Limb (tissue), 2 donors: Measurements from ENCODE around the gene SPATA20.

Experiments used
- DNase-seq, 2 donors: peaks; one replicate each; pipeline ENCODE4 v3.0.0-alpha.2; 2016; ENCODE audit errors: extremely low spot score in 2 of 2

Gene SPATA20

GRCh38 chr17:50577451-50577954, 30.5 kb downstream of the SPATA20 start:
- DNase-seq, result no peak

GRCh38 chr17:50578173-50578572, 31.2 kb downstream of the SPATA20 start:
- DNase-seq, result no peak

- no peak for DNase-seq
Observed at GRCh38 chr17:50579399-50579798, 32.4 kb downstream of the SPATA20 start.

GRCh38 chr17:50580646-50581045, 33.7 kb downstream of the SPATA20 start:
- DNase-seq, result no peak

- DNase-seq, result no peak
Observed at GRCh38 chr17:50581316-50581715, 34.3 kb downstream of the SPATA20 start.

GRCh38 chr17:50582741-50583140, 35.8 kb downstream of the SPATA20 start:
- no peak for DNase-seq

- DNase-seq, result no peak
Observed at GRCh38 chr17:50583641-50584040, 36.7 kb downstream of the SPATA20 start.

- DNase-seq, result no peak
Observed at GRCh38 chr17:50584116-50584515, 37.1 kb downstream of the SPATA20 start.

GRCh38 chr17:50584749-50585148, 37.8 kb downstream of the SPATA20 start:
- no peak for DNase-seq

- no peak for DNase-seq
Observed at GRCh38 chr17:50585346-50585745, 38.4 kb downstream of the SPATA20 start.

GRCh38 chr17:50585891-50586290, 38.9 kb downstream of the SPATA20 start:
- DNase-seq, result no peak

- DNase-seq, result no peak
Observed at GRCh38 chr17:50586421-50587247, 39.7 kb downstream of the SPATA20 start.

- no peak for DNase-seq
Observed at GRCh38 chr17:50587571-50587970, 40.6 kb downstream of the SPATA20 start.

- peak in 1 of 2 donors; percentile 69 for DNase-seq
Observed at GRCh38 chr17:50588391-50589049, 41.5 kb downstream of the SPATA20 start.

GRCh38 chr17:50589095-50589705, 42.2 kb downstream of the SPATA20 start:
- no peak for DNase-seq

- DNase-seq, result no peak
Observed at GRCh38 chr17:50590946-50591737, 44.2 kb downstream of the SPATA20 start.

- DNase-seq, result peak; percentile 35 to 71
Observed at GRCh38 chr17:50593321-50593720, 46.3 kb downstream of the SPATA20 start.

- no peak for DNase-seq
Observed at GRCh38 chr17:50594128-50594823, 47.3 kb downstream of the SPATA20 start.

- no peak for DNase-seq
Observed at GRCh38 chr17:50594892-50595291, 47.9 kb downstream of the SPATA20 start.

GRCh38 chr17:50596191-50597037, 49.4 kb downstream of the SPATA20 start:
- DNase-seq, result no peak
